ENCODE data around the gene MAP1LC3C.

The MAP1LC3C gene

DNA sequence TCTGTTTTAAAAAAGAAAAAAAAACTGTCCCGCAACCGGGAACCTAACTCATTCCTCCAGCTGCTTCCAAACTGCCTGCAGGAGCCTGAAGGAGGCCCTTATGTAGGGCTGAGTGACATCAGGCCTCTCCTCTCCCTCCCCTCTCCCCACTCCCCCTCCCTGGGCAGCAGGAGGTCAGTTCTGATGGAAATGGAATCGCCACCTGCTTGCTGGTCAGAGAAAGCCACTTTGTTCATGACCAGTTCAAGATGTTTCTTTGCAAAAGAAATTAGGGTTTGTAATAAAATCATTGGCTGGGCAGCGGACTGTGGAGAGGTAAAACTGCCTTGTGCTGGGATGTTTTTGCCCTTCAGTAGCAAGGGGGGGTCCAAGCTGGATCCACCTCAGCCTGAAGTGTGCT lies at the start of gene MAP1LC3C:
MAP1LC3C (minus strand) TSS at position 73 of the 400 bp plus-strand sequence. CDS start 90 bp downstream, outside the sequence.
- no peaks in the 10 kb centered on the region for H3K36me3 ChIP-seq (ENCODE audit: low read depth)
- ATAC-seq (ENCODE audit: low read depth) (no peak), DNase-seq (ENCODE audit: low spot score) (no peak)
- no peaks in the 10 kb centered on the region for H3K4me1 ChIP-seq (ENCODE audit: insufficient read depth, poor library complexity, severe bottlenecking)
- TF ChIP-seq, protein P1, sequence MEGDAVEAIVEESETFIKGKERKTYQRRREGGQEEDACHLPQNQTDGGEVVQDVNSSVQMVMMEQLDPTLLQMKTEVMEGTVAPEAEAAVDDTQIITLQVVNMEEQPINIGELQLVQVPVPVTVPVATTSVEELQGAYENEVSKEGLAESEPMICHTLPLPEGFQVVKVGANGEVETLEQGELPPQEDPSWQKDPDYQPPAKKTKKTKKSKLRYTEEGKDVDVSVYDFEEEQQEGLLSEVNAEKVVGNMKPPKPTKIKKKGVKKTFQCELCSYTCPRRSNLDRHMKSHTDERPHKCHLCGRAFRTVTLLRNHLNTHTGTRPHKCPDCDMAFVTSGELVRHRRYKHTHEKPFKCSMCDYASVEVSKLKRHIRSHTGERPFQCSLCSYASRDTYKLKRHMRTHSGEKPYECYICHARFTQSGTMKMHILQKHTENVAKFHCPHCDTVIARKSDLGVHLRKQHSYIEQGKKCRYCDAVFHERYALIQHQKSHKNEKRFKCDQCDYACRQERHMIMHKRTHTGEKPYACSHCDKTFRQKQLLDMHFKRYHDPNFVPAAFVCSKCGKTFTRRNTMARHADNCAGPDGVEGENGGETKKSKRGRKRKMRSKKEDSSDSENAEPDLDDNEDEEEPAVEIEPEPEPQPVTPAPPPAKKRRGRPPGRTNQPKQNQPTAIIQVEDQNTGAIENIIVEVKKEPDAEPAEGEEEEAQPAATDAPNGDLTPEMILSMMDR (IDR thresholded peaks at IDR 0.05; ENCODE audit: poor library complexity, severe bottlenecking) = no peak
- no peaks in the 10 kb centered on the region for H3K9me3 ChIP-seq (ENCODE audit: severe bottlenecking)
- H3K27ac ChIP-seq (ENCODE audit: poor library complexity, severe bottlenecking) = no peak within 1 kb of the TSS
- H3K4me3 ChIP-seq (ENCODE audit: severe bottlenecking) = no peak within 1 kb of the TSS
- H3K27me3 ChIP-seq (ENCODE audit: insufficient read depth, poor library complexity, severe bottlenecking) = no peaks in the 10 kb centered on the region

DNA sequence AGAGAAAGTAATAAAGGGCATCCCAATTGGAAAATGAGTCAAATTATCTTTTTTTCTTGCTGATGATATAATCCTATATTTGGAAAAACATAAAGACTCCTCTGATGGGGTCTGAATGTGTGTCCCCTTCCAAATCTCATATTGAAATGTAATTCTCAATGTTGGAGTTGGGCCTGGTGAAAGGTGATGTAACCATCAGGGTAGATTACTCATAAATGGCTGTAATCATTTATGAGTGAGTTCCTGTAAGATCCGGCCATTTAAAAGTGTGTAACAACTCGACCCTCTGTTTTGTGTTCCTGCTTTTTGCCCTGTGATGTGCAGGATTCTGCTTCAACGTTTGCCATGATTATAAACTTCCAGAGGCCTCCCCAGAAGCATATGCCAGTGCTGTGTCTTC lies 44.3 kb upstream of the MAP1LC3C start:
- Histone ChIP-seq H3K36me3 (ENCODE audit: low read depth) (no peaks in the 10 kb centered on the region), H3K27ac (ENCODE audit: poor library complexity, severe bottlenecking) (no peak overlapping the region), H3K27me3 (ENCODE audit: insufficient read depth, poor library complexity, severe bottlenecking) (no peaks in the 10 kb centered on the region), H3K4me1 (ENCODE audit: insufficient read depth, poor library complexity, severe bottlenecking) (no peaks in the 10 kb centered on the region), H3K4me3 (ENCODE audit: severe bottlenecking) (no peak overlapping the region), H3K9me3 (ENCODE audit: severe bottlenecking) (no peaks in the 10 kb centered on the region)
- TF ChIP-seq, protein P1 (IDR thresholded peaks at IDR 0.05; ENCODE audit: poor library complexity, severe bottlenecking) = no peak
- no peak for ATAC-seq (ENCODE audit: low read depth)
- DNase-seq (ENCODE audit: low spot score) = no peak

DNA sequence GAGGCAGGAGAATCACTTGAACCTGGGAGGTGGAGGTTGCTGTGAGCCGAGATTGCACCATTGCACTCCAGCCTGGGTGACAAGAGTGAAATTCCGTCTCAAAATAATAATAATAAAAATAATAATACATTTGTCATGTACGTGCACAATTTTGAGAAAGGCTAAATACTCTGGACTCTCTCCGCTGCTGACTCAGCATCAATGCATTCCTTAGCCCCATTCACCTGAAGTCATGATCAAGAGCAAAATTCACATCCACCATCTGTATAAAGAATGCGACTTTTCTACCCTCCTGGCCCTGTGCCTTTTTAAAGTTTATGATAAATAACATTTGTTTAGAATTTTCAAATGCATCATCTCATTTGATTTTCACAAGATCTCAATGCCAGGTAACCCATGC lies 35.5 kb upstream of the MAP1LC3C start:
- TF ChIP-seq, protein P1 (IDR thresholded peaks at IDR 0.05; ENCODE audit: poor library complexity, severe bottlenecking) = no peak

DNA sequence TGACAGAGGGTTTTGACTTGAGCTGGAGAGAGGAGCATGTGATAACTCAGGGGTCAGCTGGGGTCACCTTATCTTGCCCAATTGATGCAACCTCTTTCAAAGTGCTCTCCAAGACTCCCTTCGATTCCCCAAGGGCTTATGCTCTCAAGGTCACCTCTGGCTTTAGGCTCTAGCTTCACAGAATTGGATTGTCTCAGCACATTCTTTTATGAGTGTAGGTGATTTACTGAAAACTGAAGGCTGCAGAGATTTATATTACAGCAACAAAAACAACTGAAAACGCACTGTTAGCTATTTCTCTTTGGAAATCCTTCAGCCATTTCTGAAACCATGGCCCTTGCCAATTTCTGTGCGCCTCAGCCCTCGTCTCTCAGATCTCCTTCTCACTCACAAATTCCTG lies 34.5 kb upstream of the MAP1LC3C start:
- no peak overlapping the region for H3K4me3 ChIP-seq (ENCODE audit: severe bottlenecking)
- no peaks in the 10 kb centered on the region for H3K36me3 ChIP-seq (ENCODE audit: low read depth)
- DNase-seq (ENCODE audit: low spot score) = no peak
- no peaks in the 10 kb centered on the region for H3K4me1 ChIP-seq (ENCODE audit: insufficient read depth, poor library complexity, severe bottlenecking)
- TF ChIP-seq, protein P1 (IDR thresholded peaks at IDR 0.05; ENCODE audit: poor library complexity, severe bottlenecking) = no peak
- no peak overlapping the region for H3K27ac ChIP-seq (ENCODE audit: poor library complexity, severe bottlenecking)
- H3K27me3 ChIP-seq (ENCODE audit: insufficient read depth, poor library complexity, severe bottlenecking) = no peaks in the 10 kb centered on the region
- no peaks in the 10 kb centered on the region for H3K9me3 ChIP-seq (ENCODE audit: severe bottlenecking)
- ATAC-seq (ENCODE audit: low read depth) = no peak

More for the DNA sequence above, 35.5 kb upstream of the MAP1LC3C start:
- DNase-seq (ENCODE audit: low spot score) = no peak
- Histone ChIP-seq H3K27me3 (ENCODE audit: insufficient read depth, poor library complexity, severe bottlenecking) (no peaks in the 10 kb centered on the region), H3K27ac (ENCODE audit: poor library complexity, severe bottlenecking) (no peak overlapping the region), H3K9me3 (ENCODE audit: severe bottlenecking) (no peaks in the 10 kb centered on the region), H3K4me1 (ENCODE audit: insufficient read depth, poor library complexity, severe bottlenecking) (no peaks in the 10 kb centered on the region), H3K4me3 (ENCODE audit: severe bottlenecking) (no peak overlapping the region), H3K36me3 (ENCODE audit: low read depth) (no peaks in the 10 kb centered on the region)
- ATAC-seq (ENCODE audit: low read depth) = no peak

DNA sequence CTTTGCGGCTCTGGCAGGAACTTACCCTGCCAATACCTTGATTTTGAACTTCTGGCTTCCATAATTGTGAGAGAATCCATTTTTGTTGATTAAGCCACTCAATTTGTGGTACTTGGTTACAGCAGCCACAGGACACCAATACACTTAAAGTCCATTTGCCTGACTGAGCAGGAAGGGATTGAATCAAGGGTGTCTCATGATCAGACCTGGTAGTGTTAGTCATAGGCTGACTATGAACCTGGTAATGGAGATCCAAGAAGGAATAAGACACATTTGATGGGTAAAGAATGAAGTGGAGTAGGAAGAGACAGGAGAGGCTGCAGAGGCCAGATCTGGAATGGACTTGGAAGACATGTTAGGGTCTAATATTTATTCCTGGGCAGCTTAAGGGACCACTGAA lies 31.2 kb upstream of the MAP1LC3C start:
- no peak overlapping the region for H3K27ac ChIP-seq (ENCODE audit: poor library complexity, severe bottlenecking)
- no peaks in the 10 kb centered on the region for H3K9me3 ChIP-seq (ENCODE audit: severe bottlenecking)
- no peaks in the 10 kb centered on the region for H3K27me3 ChIP-seq (ENCODE audit: insufficient read depth, poor library complexity, severe bottlenecking)
- TF ChIP-seq, protein P1 (IDR thresholded peaks at IDR 0.05; ENCODE audit: poor library complexity, severe bottlenecking) = no peak
- DNase-seq (ENCODE audit: low spot score) (no peak), ATAC-seq (ENCODE audit: low read depth) (peak; percentile 49; the same call in 1 of the 3 replicates)
- no peak overlapping the region for H3K4me3 ChIP-seq (ENCODE audit: severe bottlenecking)
- H3K36me3 ChIP-seq (ENCODE audit: low read depth) = no peaks in the 10 kb centered on the region
- H3K4me1 ChIP-seq (ENCODE audit: insufficient read depth, poor library complexity, severe bottlenecking) = no peaks in the 10 kb centered on the region
